SH-SY5Y (cell line): Measurements from ENCODE around the gene CHD6.

Experiments
- GATA2 ChIP-seq: IDR thresholded peaks from 2 replicates; pipeline ENCODE4 v1.6.1; 2011; ENCODE audit warnings: mild to moderate bottlenecking, low read depth, low read length
- GATA3 ChIP-seq: IDR thresholded peaks from 2 replicates; pipeline ENCODE4 v1.6.1; 2011; ENCODE audit warnings: low read depth, mild to moderate bottlenecking, low read length, moderate library complexity

GRCh38 chr20:41380551-41381193 lies 237.5 kb downstream of the CHD6 start:
- TF ChIP-seq GATA2 (no peak), GATA3 (no peak)
